HG03469 (cell line): Measurements from ENCODE around the gene AHI1.

Experiments
- ATAC-seq: cut with Tn5 transposase; IDR thresholded peaks from one replicate; pipeline ENCODE4 v1.9.1; 2021; ENCODE audit warnings: mild to moderate bottlenecking, moderate library complexity, moderate number of reproducible peaks; ENCODE audit not compliant: unreplicated experiment

AHI1 gene

DNA sequence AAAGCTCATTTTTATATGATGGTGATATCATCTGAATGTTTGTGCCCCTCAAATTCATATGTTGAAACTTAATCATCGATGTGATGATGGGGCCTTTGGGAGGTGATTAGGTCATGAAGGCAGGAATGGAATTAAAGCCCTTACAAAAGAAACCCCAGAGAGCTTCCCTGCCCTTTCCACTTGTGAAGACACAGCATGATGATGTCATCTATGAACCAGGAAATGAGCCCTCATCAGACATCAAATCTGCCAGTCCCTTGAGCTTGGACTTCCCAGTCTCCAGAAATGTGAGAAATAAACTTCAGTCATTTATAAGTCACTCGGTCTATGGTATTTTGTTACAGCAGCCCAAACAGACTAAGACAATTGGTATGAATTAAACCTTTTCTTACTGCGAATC lies 163.4 kb downstream of the AHI1 start:
- no peak for ATAC-seq

DNA sequence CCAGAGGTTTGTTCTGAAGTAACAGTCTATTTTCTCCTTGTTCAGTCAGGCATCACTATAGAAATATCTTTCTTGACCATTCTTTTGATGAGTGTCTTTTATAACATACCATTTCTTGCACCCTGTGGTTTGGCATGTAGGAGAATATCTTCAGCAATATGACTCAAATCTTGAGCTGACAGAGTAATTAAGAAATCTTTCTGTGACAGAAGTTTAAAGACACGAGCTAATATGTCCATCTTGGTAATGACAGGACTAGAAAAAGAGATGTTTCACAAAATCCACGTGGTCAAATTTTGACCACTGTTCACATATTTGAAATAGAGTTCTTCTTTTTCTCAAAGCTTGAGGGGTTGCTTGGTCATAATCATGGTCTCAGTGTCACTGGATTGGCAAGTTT lies 166.5 kb downstream of the AHI1 start:
- no peak for ATAC-seq

DNA sequence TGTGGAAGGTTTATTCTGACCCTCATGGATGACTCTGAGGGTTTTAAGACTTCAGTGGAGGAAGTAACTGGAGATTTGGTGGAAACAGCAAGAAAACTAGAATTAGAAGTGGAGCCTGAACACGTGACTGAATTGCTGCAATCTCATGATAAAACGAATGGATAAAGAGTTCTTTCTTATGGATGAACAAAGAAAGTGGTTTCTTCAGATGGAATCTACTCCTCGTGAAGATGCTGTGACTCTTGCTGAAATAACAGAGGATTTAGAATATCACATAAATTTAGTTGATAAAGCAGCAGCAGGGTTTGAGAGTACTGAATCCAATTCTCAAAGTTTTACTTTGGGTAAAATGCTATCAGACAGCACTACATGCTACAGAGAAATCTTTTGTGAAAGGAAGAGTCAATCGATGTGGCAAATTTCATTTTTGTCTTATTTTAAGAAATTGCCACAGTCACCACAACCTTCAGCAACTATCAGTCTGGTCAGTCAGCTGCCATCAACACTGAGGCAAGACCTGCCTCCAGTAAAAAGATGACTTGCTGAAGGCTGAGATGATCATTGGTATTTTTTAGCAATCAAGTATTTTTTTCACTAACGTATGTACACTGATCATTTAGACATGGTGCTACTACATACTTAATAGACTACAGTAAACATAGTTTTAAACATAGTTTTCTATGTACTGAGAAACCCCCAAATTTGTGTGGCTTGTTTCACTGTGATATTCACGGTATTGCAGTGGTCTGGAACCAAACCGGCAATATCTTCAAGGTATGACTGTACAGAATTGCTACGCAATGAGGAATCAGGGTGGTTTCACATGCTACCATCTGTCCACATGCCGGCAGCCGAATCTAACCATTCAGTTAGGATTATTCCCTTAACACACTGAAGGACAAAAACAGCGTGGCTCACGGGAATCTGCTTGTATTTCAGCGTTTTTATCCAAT lies 167.4 kb downstream of the AHI1 start:
- peak; percentile 86 for ATAC-seq

DNA sequence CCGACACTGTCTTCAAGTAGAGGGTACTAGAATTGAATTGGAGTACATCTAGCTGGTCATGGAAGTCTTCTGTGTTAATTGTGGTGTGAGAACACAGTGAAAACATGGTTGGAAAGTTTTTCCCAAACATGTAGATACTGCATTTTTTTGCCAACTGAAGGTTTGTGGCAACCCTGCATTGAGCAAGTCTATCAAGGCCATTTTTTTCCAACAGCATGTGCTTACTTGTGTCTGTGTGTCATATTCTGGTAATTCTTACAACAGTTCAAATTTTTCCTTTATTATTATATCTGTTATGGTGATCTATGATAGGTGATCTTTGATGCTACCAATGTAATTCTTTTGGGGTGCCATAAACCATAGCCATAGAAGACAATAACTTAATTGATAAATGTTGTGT lies 169.4 kb downstream of the AHI1 start:
- ATAC-seq, result no peak

GRCh38 chr6:135325624-135326424 lies 171.7 kb downstream of the AHI1 start:
- no peak for ATAC-seq

GRCh38 chr6:135324531-135324930 lies 173.0 kb downstream of the AHI1 start:
- ATAC-seq, result no peak

GRCh38 chr6:135323979-135324378 lies 173.6 kb downstream of the AHI1 start:
- ATAC-seq, result no peak

DNA sequence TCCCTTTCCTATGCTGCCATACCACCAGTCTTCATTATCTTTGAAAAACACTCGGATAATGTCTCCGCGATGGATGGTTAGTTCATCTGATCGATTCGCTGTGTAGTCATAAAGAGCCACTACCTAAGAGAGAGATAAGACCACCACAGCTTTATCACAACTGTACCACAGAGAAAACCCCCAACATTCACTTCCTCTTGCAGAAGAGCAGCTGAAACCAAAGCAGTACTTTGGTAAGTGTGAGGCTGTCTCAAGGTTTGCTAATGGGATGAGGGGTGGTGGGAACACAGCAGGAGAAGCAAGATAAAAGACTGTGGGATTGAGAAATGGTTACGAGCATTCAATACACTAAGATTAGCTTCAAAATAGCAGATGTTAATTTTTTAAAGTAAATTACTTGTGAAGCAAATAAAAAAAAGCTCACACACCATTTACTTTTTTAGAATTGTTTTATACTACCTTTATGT lies 174.3 kb downstream of the AHI1 start:
- ATAC-seq, result peak; percentile 94

DNA sequence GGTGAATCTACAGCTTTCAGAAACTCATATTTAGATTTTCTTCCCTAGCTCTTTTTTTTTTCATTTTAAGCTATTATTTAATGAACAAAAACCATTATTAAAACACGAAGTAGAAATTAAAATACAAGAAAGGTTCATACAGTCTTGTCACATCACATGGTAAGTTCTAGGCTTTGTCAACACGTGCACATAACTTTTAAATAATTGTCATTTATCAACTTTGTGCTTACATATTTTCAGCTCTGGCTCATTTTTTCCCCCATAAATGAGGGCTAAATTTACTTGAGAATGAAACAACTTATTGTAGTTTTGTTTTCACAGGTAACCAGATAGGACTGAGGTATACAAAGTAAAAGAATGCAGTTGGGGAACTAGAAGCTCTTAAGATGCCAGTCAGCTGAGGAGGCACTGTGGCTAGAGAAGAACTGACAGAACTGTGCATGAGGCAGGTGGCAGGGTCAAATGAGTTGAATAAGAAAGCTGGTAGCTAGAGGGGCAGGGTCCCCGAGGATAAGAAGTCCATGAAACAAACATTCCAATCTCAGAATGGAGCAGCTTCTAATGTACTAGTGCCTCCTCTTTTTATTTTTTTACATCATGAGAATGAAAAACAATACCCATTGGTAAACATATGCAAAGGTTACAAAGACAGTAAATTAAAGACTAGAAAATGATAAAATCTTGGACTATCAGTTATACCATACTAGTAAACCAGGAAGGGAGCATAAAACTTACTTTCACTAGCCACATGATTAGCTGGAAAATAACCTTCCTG lies 174.9 kb downstream of the AHI1 start:
- peak; percentile 42 for ATAC-seq

DNA sequence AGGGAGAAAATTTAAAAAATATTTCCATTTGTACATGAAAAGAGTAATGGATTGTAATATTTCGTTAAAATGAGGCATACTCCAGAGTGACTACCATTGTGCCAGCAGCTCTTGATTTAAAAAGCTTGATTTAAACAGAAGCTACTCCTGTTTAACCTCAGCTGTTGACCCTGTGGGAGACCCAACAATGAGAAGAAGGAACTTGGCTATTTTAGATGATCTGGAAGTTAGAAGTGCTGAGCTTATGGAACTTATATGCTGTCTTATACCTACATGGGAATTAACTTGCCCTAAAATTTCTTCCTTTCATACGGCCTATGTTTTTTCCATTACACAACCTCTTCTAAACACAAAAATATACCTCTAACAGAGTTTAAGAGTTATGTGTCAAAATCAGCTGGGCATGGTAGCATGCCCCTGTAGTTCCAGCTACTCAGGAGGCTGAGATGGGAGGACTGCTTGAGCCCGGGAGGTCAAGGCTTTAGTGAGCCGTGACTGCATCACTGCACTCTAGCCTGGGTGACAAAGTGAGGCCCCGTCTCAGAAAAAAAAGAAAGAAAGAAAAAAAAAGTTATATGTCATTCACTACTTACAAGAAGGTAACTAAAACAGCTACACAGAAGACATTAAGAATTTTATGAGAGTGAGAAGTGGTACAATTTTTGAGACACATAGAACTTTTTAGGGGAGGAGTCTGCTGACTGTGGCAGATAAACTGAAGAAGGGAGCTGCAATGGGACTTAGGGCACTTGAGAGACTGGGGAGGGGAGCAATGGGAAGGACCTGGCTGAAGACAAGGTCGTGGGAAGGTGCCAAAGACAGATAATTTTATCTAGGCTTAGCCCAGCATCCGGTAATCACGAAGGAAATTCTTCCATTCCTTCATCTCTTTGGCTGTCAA lies 176.6 kb downstream of the AHI1 start:
- ATAC-seq, result no peak

DNA sequence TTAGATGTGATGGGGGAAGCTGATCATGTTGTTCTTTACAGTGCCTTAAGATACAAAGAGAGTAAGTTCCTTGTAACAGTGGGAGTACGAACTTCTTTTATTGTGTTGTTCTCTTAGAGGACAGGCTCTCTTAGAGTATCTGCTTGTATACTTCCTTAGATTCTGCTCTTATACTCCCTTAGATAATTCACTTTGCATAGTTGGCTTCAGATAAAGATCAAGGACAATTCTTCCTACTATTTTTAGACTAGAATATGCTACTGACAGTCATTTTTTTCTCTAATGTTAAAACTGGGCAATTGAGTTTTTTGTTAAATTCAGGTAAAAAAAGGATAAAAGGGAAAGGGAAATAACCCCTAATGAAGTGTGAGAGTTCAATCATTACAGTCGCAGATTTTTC lies 177.7 kb downstream of the AHI1 start:
- ATAC-seq, result no peak

DNA sequence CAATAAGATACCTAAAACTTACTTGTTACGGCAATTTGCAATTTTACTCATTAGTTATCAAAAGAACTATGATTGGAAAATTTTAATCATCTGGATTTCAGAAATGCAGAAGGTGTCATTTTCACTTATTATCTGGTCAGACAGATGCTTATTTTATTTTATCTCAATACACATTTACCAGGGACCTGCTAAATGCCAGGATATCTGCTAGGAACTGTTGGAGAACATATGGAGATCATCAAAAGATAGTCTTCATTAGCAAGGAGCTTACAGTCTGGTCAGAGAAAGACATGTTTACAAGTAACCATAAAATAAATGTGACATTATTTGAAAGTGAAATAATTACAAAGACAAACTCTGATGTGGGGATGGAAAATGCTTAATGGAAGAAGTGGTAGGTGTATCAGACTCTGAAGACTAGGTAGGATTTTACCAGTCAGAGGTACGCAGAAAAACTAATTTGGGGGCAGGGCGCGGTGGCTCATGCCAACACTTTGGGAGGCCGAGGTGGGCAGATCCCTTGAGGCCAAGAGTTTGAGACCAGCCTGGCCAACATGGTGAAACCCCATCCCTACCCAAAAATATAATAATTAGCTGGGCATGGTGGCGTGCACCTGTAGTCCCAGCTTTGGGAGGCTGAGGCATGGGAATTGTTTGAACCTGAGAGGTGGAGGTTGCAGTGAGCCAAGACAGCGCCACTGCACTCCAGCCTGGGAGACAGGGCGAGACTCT lies 178.6 kb downstream of the AHI1 start:
- ATAC-seq, result no peak

GRCh38 chr6:135314543-135314942 lies 183.0 kb downstream of the AHI1 start:
- ATAC-seq, result no peak

- no peak for ATAC-seq
These were observed 185.9 kb downstream of the AHI1 start for GRCh38 chr6:135311446-135312200.

GRCh38 chr6:135310291-135310690 lies 187.2 kb downstream of the AHI1 start:
- ATAC-seq, result no peak

- ATAC-seq, result no peak
These were observed 190.7 kb downstream of the AHI1 start for GRCh38 chr6:135306740-135307420.

GRCh38 chr6:135306166-135306565 lies 191.4 kb downstream of the AHI1 start:
- ATAC-seq, result no peak

- ATAC-seq, result no peak
These were observed 191.9 kb downstream of the AHI1 start for GRCh38 chr6:135305684-135306083.
